Esophagus muscularis mucosa (tissue), 4 donors: ENCODE data around the gene PLOD2.

Source experiments
- EP300 ChIP-seq: sonication (generic); formaldehyde crosslinking; IDR thresholded peaks from one replicate; pipeline ENCODE4 v1.6.1; 2017; ENCODE audit warnings: antibody characterized with exemption
- POLR2A ChIP-seq: fragments of 450-650 bp; IDR thresholded peaks from one replicate; pipeline ENCODE4 v1.6.1; 2017; ENCODE audit warnings: antibody characterized with exemption, moderate library complexity, mild to moderate bottlenecking, low read depth
- POLR2AphosphoS5 ChIP-seq, 2 donors: sonication (generic); formaldehyde crosslinking; IDR thresholded peaks; one replicate each; pipeline ENCODE4 v1.6.1; 2017; ENCODE audit warnings: antibody characterized with exemption in 2 of 2
- TF ChIP-seq, protein P1 (sequence below), 3 experiments: fragments of 200-600 bp in 2 of 3; fragments of 450-650 bp in 1 of 3; sonication (generic) in 2 of 3; IDR thresholded peaks; one replicate each; pipeline ENCODE4 v1.5.1; 2017 to 2019; ENCODE audit warnings: antibody characterized with exemption in 3 of 3, mild to moderate bottlenecking in 2 of 3, moderate library complexity in 1 of 3

DNA sequence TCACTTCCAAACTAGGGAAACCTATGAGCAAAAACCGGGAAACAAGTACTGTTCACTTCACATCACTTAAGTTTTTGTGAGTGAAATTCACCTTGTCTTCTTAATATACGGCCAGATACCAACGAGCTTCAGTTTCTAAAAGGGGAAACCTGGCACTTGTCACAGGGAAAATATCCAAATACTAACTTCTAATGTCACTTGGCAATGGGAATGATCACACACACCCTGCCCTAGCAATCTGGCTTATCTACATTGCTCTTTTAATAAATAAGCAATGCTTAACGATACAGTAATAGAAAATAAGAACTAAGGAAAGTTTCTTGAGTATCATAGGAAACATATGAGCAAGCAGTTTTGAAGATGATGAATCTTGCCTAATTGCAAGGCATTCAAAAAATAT is 34.6 kb upstream of the PLOD2 start:
- TF ChIP-seq, protein P1, sequence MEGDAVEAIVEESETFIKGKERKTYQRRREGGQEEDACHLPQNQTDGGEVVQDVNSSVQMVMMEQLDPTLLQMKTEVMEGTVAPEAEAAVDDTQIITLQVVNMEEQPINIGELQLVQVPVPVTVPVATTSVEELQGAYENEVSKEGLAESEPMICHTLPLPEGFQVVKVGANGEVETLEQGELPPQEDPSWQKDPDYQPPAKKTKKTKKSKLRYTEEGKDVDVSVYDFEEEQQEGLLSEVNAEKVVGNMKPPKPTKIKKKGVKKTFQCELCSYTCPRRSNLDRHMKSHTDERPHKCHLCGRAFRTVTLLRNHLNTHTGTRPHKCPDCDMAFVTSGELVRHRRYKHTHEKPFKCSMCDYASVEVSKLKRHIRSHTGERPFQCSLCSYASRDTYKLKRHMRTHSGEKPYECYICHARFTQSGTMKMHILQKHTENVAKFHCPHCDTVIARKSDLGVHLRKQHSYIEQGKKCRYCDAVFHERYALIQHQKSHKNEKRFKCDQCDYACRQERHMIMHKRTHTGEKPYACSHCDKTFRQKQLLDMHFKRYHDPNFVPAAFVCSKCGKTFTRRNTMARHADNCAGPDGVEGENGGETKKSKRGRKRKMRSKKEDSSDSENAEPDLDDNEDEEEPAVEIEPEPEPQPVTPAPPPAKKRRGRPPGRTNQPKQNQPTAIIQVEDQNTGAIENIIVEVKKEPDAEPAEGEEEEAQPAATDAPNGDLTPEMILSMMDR (IDR thresholded peaks at IDR 0.05): no peak
- TF ChIP-seq POLR2A (no peak), POLR2AphosphoS5 (IDR thresholded peaks at IDR 0.05) (no peak), EP300 (no peak)
